ENCODE results near the gene TXNL1. TPM values are rescaled to one million over a fixed set of nuclear protein-coding genes. Genes with fewer than 3 reads are reported as not detected.
A peak's percentile ranks its signal among the peaks of the same experiment; 100 is the strongest.
"Not testable (repeated sequence)": the region's sequence is repeated elsewhere in the genome, so short reads cannot be mapped to it uniquely, and the experiment has no call there.

Gene TXNL1
- total and polyA plus RNA-seq, 2 donors (not counting 3 experiments of a cell fraction or from before 2014, with no cell fraction given), result 29.5 to 81.2 TPM

DNA sequence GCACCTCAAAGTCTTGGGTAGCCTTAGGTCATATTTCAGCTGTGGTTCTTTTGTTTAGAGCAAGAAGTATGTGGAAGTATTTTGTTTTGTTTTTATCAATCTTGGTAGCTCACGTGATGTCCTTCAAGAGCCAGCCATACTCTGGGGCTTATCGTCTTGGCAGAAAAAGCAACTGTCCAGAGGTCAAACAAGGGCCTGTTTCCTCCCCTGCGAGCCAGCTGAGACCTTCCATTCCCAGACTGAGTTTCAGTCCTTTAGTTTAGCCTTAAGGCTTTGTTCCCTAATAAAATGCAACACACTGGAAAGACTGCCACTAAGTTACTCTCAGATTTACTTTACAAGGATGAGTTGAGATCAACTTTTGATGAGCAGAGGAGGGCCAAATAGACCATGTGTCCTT, 63.5 kb downstream of the TXNL1 start:
- intact Hi-C loops (cut with micrococcal nuclease) (loop anchor here (1.0 to 10.0 kb wide), 8 partner anchors 116 to 1478 kb away; no protein-coding TSS in a partner anchor), dilution Hi-C loops (cut with MboI; ENCODE audit: extremely low pct_ligation_motif_present, low sequenced_read_pairs) (no loop called here)
- no peaks in the 10 kb centered on the region for H3K27me3 ChIP-seq (ENCODE audit: control insufficient read depth in 2 of 2, insufficient read depth in 2 of 2, low read length in 2 of 2)
- peak; percentile 93 for DNase-seq (ENCODE audit: low read depth, low spot score)
- H3K4me2 ChIP-seq (ENCODE audit: insufficient read depth, low read length), result no peak overlapping the region
- no peaks in the 10 kb centered on the region for H3K79me2 ChIP-seq (ENCODE audit: control insufficient read depth, insufficient read depth, low read length)
- TF ChIP-seq POLR2A (IDR thresholded peaks at IDR 0.05; ENCODE audit: low read depth, low read length), result no peak
- TF ChIP-seq, protein P1, sequence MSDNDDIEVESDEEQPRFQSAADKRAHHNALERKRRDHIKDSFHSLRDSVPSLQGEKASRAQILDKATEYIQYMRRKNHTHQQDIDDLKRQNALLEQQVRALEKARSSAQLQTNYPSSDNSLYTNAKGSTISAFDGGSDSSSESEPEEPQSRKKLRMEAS (IDR thresholded peaks at IDR 0.05; ENCODE audit: insufficient read depth, insufficient read length), result peak; percentile 52
- no peaks in the 10 kb centered on the region for H3K36me3 ChIP-seq (ENCODE audit: control insufficient read depth in 2 of 2, extremely low read depth in 1 of 2, insufficient read depth in 2 of 2, low read length in 2 of 2)
- CTCF ChIA-PET, result interaction anchor here (0.8 to 3.5 kb wide), 15 partner anchors 9 to 1341 kb away, joined by 3 to 43 read pairs (median 4); no protein-coding TSS in a partner anchor
- peak overlapping the region; percentile 44 for H2AFZ ChIP-seq (ENCODE audit: low read depth, low read length)
- H3K9me1 ChIP-seq (replicated peaks; ENCODE audit: control insufficient read depth, extremely low read depth, insufficient read depth, low read length), result no peaks in the 10 kb centered on the region
- H3K4me3 ChIP-seq (replicated peaks in 1 of 3; ENCODE audit: insufficient read depth in 1 of 3, low read depth in 1 of 3, low read length in 3 of 3), result no peak overlapping the region
- POLR2A ChIA-PET, result no interaction called here
- peaks cover 25% of the 10 kb centered on the region for H3K4me1 ChIP-seq (ENCODE audit: control insufficient read depth, extremely low read depth, insufficient read depth, low read length)
- H3K9ac ChIP-seq (replicated peaks; ENCODE audit: extremely low read depth, insufficient read depth, low read length), result peak overlapping the region; percentile 13
- BruUV-seq (replicated peaks), result no TSS peak
- peak; percentile 88 for FAIRE-seq
- no peaks in the 10 kb centered on the region for H4K20me1 ChIP-seq (replicated peaks; ENCODE audit: control insufficient read depth, extremely low read depth, insufficient read depth, low read length)
- peak overlapping the region; percentile 36 for H3K27ac ChIP-seq (ENCODE audit: insufficient read depth, low read depth, low read length)
- no peaks in the 10 kb centered on the region for H3K9me3 ChIP-seq (replicated peaks; ENCODE audit: control insufficient read depth, insufficient read depth, low read length)

DNA sequence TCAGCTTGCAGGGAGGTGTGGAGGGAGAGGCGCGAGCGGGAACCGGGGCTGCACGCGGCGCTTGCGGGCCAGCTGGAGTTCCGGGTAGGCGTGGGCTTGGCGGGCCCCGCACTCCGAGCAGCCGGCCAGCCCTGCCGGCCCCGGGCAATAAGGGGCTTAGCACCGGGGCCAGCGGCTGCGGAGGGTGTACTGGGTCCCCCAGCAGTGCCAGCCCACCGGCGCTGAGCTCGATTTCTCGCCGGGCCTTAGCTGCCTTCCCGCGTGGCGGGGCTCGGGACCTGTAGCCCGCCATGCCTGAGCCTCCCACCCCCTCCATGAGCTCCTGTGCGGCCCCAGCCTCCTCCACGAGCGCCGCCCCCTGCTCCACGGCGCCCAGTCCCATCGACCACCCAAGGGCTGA, 66.1 kb downstream of the TXNL1 start:
- H4K20me1 ChIP-seq (replicated peaks; ENCODE audit: control insufficient read depth, extremely low read depth, insufficient read depth, low read length); H3K9me1 ChIP-seq (replicated peaks; ENCODE audit: control insufficient read depth, extremely low read depth, insufficient read depth, low read length); H3K27ac ChIP-seq (ENCODE audit: insufficient read depth, low read depth, low read length); FAIRE-seq; H3K9ac ChIP-seq (replicated peaks; ENCODE audit: extremely low read depth, insufficient read depth, low read length); H3K36me3 ChIP-seq (ENCODE audit: control insufficient read depth in 2 of 2, extremely low read depth in 1 of 2, insufficient read depth in 2 of 2, low read length in 2 of 2); dilution Hi-C loops (cut with MboI; ENCODE audit: extremely low pct_ligation_motif_present, low sequenced_read_pairs); POLR2A ChIA-PET; H3K79me2 ChIP-seq (ENCODE audit: control insufficient read depth, insufficient read depth, low read length); DNase-seq (ENCODE audit: low read depth, low spot score); H2AFZ ChIP-seq (ENCODE audit: low read depth, low read length); BruUV-seq (replicated peaks); H3K9me3 ChIP-seq (replicated peaks; ENCODE audit: control insufficient read depth, insufficient read depth, low read length); H3K4me3 ChIP-seq (replicated peaks in 1 of 3; ENCODE audit: insufficient read depth in 1 of 3, low read depth in 1 of 3, low read length in 3 of 3); H3K27me3 ChIP-seq (ENCODE audit: control insufficient read depth in 2 of 2, insufficient read depth in 2 of 2, low read length in 2 of 2); H3K4me2 ChIP-seq (ENCODE audit: insufficient read depth, low read length): not testable (repeated sequence)
- H3K4me1 ChIP-seq (ENCODE audit: control insufficient read depth, extremely low read depth, insufficient read depth, low read length), result peaks cover 25% of the 10 kb centered on the region
- CTCF ChIA-PET, result interaction anchor here (1.4 kb wide), 1 partner anchor 1338 kb away, joined by 5 read pairs; no protein-coding TSS in a partner anchor
- intact Hi-C loops (cut with micrococcal nuclease), result loop anchor here (10.0 kb wide), 1 partner anchor 707 kb away; no protein-coding TSS in a partner anchor

Measured in endothelial cell of umbilical vein (primary cell).